Skeletal muscle satellite cell (primary cell): ENCODE measurements around the gene CDH12.

Experiments
- H3K27me3 ChIP-seq: 2 replicates; pipeline ENCODE4 v1.7.0; 2013; ENCODE audit warnings: low read length; ENCODE audit not compliant: control insufficient read depth, insufficient read depth
- H3K36me3 ChIP-seq: 2 replicates; pipeline ENCODE4 v1.7.0; 2013; ENCODE audit warnings: mild to moderate bottlenecking, control low read depth, low read length; ENCODE audit not compliant: insufficient read depth
- H3K4me1 ChIP-seq: 2 replicates; pipeline ENCODE4 v1.7.0; 2013; ENCODE audit warnings: low read length; ENCODE audit not compliant: control insufficient read depth, insufficient read depth
- H3K4me2 ChIP-seq: 2 replicates; pipeline ENCODE4 v1.7.0; 2013; ENCODE audit warnings: mild to moderate bottlenecking, low read length
- H3K4me3 ChIP-seq: 2 replicates; pipeline ENCODE4 v1.7.0; 2013; ENCODE audit warnings: low read length
- H3K9ac ChIP-seq: 2 replicates; pipeline ENCODE4 v1.7.0; 2013; ENCODE audit warnings: mild to moderate bottlenecking, low read depth, low read length, moderate library complexity
- H3K9me3 ChIP-seq: replicated peaks from 2 replicates; pipeline ENCODE4 v1.7.0; 2013; ENCODE audit warnings: mild to moderate bottlenecking, control low read depth, low read length

Gene CDH12

DNA sequence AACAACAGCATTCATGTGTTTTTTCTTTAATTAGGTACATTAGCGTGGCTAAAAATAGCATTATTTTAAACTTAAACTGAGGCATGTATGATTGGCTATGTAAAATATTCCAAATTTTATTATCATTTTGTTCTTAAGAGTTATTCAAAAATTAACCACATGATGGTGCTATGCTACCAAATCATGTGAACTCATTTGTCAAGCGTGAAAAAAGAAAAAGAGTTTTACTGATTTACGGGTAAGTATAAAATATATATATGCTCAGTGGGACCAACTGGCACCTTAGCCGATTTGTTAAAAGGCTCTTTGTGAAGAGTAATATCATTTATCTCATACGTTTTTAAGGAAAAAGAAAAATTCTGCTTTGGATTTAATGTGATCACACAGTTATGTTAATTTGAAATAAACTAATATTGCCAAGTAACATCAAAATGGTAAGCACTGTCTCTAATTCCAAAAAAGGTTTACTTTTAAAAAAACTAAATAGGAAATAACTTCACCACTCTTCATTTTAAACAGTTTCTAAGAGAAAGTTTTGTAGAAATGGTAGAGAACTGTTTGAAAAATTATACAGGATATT, 1042.3 kb downstream of the CDH12 start:
- Histone ChIP-seq H3K9me3 (no peaks in the 10 kb centered on the region), H3K4me2 (no peak overlapping the region), H3K9ac (no peak overlapping the region), H3K4me3 (no peak overlapping the region), H3K36me3 (no peaks in the 10 kb centered on the region), H3K27me3 (no peaks in the 10 kb centered on the region), H3K4me1 (peaks cover 21% of the 10 kb centered on the region)

DNA sequence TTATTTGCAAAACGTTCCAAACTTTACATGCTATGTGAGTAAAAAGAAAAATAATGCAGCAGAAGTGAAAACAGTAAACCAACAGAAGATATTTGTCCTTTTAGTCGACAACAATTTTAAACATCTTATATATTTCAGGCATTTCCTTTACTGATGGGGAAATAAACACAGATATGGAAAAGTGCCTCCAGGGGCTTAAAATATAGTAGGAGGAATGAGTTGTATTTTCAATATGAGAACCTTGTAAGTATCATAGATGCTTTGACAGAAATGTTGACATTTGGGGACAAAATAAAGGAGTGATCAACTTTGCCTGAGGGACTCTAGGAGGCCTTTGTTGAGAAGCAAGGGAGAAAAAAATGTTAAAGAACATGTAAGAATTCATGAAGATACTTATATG, 1043.5 kb downstream of the CDH12 start:
- Histone ChIP-seq H3K4me1 (peaks cover 21% of the 10 kb centered on the region), H3K27me3 (no peaks in the 10 kb centered on the region), H3K36me3 (no peaks in the 10 kb centered on the region), H3K9ac (no peak overlapping the region), H3K9me3 (no peaks in the 10 kb centered on the region), H3K4me3 (no peak overlapping the region), H3K4me2 (no peak overlapping the region)

DNA sequence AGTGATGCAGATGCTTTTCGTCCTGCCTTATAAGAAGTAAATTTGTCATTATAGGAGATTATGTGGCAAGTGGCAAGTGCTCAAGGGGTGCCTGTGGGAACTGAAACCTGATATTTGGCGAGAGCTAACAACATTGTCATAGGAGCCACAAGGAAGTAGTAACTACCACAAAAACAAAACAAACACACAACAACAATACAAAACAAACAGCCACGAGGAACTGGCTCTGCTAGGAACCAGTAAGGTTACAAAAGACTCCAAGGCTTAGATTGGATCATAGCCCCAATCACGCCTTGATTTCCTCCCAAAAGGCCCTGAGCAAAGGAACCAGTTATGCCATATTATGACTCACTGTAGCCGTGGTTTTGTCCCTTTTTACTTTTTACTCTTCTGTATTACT, 1045.2 kb downstream of the CDH12 start:
- no peaks in the 10 kb centered on the region for H3K36me3 ChIP-seq
- no peak overlapping the region for H3K9ac ChIP-seq
- no peak overlapping the region for H3K4me2 ChIP-seq
- H3K4me1 ChIP-seq: peaks cover 21% of the 10 kb centered on the region
- no peaks in the 10 kb centered on the region for H3K27me3 ChIP-seq
- no peak overlapping the region for H3K4me3 ChIP-seq
- H3K9me3 ChIP-seq: no peaks in the 10 kb centered on the region

DNA sequence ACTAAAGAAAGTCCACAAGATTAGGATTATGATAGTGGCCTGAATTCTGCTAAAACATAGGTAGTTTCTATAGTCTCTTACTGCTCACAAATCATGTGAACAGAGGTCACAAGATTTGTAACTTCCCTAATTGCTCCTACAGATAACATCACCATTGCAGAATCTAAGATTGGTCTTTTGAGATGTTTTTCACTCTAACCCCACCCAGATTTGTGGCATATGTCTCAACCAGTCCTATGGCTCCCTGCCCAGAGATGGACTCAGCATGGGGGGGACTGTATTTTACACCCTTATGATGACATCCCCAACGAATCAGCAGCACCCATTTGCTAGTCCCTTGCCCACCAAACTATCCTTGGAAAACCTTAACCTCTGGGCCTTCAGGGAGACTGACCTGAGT, 1046.2 kb downstream of the CDH12 start:
- no peaks in the 10 kb centered on the region for H3K9me3 ChIP-seq
- no peak overlapping the region for H3K9ac ChIP-seq
- no peak overlapping the region for H3K4me3 ChIP-seq
- peaks cover 21% of the 10 kb centered on the region for H3K4me1 ChIP-seq
- no peaks in the 10 kb centered on the region for H3K27me3 ChIP-seq
- H3K4me2 ChIP-seq: peak overlapping the region; percentile 20
- no peaks in the 10 kb centered on the region for H3K36me3 ChIP-seq

DNA sequence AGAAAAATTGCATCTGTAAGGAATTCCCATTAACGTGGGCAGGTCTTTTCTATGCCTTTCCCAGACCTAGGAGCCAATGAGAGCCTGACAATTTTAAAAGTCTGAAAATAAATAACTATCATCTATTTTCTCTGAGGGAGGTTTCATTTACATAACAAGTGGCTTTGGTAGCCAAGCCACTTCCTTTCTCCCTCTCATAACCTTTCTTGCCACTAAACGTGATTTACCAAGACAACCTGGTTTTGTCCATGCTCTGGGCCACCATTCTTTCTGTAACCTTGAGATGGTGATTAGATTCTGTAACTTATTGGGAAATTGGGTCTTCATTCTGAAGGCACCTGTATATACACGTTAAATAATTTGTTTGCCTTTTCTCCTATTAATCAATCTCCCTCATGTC, 1046.9 kb downstream of the CDH12 start:
- no peaks in the 10 kb centered on the region for H3K36me3 ChIP-seq
- H3K9ac ChIP-seq: no peak overlapping the region
- no peak overlapping the region for H3K4me2 ChIP-seq
- H3K4me1 ChIP-seq: peaks cover 21% of the 10 kb centered on the region
- no peaks in the 10 kb centered on the region for H3K9me3 ChIP-seq
- no peak overlapping the region for H3K4me3 ChIP-seq
- H3K27me3 ChIP-seq: no peaks in the 10 kb centered on the region

DNA sequence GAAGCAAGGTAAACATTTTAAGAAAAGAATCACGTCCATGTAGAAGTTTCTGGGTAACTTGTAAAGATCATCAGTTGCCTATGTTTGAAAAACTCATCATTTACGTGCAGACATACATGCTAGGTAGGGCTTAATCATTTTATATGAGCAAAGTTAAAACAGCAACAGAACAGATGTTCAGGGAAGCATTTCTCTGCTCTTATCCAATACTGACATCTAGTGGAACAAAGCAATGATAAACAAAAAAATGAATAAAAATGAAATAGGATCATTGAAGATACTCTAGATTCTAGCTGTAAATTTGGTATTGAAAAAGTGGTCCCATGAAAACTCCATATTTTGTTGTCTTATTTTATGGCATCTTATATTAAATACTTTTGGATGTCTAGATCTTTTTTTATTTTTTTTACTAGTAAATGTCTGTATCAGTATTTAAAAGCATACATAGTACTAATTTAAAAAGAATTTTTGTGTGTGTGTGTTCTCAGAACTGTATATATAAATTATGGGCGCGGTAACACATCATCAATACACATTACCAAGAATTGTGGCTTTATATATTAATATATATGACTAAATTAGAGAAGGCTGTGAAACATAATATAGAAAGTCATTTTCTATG, 1050.2 kb downstream of the CDH12 start:
- Histone ChIP-seq H3K4me3 (no peak overlapping the region), H3K9ac (no peak overlapping the region), H3K9me3 (no peaks in the 10 kb centered on the region), H3K27me3 (no peaks in the 10 kb centered on the region), H3K36me3 (no peaks in the 10 kb centered on the region), H3K4me2 (no peak overlapping the region), H3K4me1 (peaks cover 16% of the 10 kb centered on the region)

DNA sequence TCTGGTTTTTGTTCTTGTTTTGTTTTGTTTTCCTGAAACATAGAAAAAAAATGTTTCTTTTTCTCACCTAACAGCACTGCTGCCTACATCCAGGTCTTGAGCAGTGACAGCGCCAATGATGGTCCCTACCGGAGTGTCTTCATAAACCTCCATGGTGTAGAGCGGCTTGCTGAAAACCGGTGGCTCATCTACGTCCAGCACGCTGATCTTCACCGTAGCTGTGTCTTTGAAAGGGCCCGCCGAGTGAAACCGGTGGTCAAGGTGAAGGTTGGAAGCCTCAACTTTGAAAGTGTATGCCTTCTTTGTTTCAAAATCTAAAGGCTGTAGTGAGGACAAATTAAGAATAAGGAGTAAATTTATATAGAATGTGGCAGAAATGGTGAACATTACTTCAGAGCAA, 1051.0 kb downstream of the CDH12 start:
- H3K4me2 ChIP-seq: no peak overlapping the region
- no peak overlapping the region for H3K9ac ChIP-seq
- peaks cover 8% of the 10 kb centered on the region for H3K4me1 ChIP-seq
- no peak overlapping the region for H3K4me3 ChIP-seq
- H3K9me3 ChIP-seq: no peaks in the 10 kb centered on the region
- no peaks in the 10 kb centered on the region for H3K36me3 ChIP-seq
- no peaks in the 10 kb centered on the region for H3K27me3 ChIP-seq

DNA sequence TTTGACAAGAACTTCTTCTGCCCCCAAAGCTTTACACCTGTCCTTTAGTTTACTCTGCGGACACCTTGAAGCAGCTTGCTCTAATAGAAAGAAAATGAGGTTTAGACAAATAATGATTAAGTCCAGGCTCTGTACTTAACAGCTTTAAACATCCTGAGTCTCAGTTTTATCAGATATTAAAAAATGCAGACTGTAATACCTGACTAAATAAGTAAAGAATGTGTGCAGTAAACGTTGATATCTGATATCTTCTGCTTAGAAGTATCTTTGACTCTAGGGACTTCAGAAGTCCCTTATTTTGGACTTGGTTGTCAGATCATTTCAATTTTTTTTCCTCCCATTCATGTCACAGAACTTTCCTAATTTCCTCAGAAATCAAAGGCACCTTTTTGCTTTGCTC, 1060.4 kb downstream of the CDH12 start:
- H3K4me1 ChIP-seq: peaks cover 24% of the 10 kb centered on the region
- no peaks in the 10 kb centered on the region for H3K36me3 ChIP-seq
- H3K4me3 ChIP-seq: no peak overlapping the region

DNA sequence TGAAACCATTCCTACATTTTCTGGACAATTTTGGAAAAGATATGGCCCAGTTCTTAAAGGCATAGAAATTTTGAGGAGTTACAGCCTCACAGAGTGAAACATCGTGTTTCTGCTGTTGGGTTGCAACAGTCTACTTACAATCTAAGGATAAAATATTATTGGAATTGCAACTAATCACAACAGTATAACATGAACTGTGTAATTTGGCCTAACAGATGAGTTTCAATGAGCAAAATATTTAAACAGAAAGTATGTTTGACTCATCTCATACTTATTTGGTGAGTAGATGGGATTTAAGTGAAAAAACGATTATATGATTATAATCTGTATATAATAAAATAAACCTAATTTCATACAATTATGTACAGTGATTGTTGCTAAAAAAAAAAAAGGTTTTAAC, 1061.8 kb downstream of the CDH12 start:
- no peak overlapping the region for H3K9ac ChIP-seq
- peaks cover 24% of the 10 kb centered on the region for H3K4me1 ChIP-seq
- H3K9me3 ChIP-seq: no peaks in the 10 kb centered on the region
- no peaks in the 10 kb centered on the region for H3K36me3 ChIP-seq
- no peaks in the 10 kb centered on the region for H3K27me3 ChIP-seq
- no peak overlapping the region for H3K4me3 ChIP-seq
- H3K4me2 ChIP-seq: peak overlapping the region; percentile 17

More for the DNA sequence above, 1060.4 kb downstream of the CDH12 start:
- Histone ChIP-seq H3K4me2 (peak overlapping the region; percentile 37), H3K27me3 (no peaks in the 10 kb centered on the region), H3K9ac (no peak overlapping the region), H3K9me3 (no peaks in the 10 kb centered on the region)

DNA sequence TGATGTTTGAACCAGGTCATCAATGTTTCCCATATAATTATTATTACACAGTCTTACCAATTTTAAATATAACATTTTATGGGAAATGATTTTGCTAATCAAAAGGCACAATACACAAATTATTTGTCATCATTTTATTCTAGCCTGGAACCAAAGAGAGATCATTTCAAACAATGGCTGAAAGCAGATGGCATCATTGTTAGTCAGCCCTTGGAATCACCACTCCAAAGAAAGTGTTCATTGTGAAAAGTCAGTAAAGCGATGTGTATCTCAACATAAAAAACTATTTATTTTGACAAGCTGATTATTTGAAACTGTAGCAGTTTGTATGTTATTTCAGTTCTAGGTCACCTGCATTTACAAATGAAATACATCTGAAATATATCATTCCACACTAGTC, 1068.7 kb downstream of the CDH12 start:
- no peak overlapping the region for H3K9ac ChIP-seq
- no peaks in the 10 kb centered on the region for H3K27me3 ChIP-seq
- H3K36me3 ChIP-seq: no peaks in the 10 kb centered on the region
- H3K4me1 ChIP-seq: no peaks in the 10 kb centered on the region
- H3K9me3 ChIP-seq: no peaks in the 10 kb centered on the region
- no peak overlapping the region for H3K4me3 ChIP-seq
- no peak overlapping the region for H3K4me2 ChIP-seq

DNA sequence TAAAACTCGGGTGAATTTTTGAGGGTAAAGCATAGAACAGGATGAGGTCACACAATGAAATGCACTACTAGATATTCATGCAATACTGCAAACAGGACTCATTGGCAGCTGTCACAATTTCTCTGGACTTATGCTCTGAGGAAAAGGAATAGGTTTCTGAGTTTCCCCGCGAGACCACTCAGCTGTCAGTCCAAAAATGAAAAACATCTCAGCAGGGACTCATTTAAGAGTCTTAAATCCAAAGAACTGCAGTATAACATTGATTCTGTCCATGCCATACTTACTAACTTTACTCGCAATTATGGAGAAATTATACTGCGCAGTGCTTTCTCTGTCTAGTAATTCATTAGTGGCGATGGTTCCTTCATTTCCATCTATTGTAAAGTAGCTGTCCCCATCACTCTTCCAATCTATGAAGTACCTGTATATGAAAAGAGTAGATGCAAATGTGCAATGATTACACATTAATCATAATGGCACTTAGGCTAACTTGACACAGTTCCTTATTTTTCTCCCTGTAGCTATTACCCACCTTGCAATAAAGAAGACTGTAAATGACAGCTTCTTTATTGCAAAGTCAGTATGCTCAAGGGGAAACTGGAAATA, 1070.0 kb downstream of the CDH12 start:
- H3K9ac ChIP-seq: no peak overlapping the region
- H3K36me3 ChIP-seq: no peaks in the 10 kb centered on the region
- H3K4me1 ChIP-seq: no peaks in the 10 kb centered on the region
- H3K4me3 ChIP-seq: no peak overlapping the region
- H3K27me3 ChIP-seq: no peaks in the 10 kb centered on the region
- H3K9me3 ChIP-seq: no peaks in the 10 kb centered on the region
- no peak overlapping the region for H3K4me2 ChIP-seq

DNA sequence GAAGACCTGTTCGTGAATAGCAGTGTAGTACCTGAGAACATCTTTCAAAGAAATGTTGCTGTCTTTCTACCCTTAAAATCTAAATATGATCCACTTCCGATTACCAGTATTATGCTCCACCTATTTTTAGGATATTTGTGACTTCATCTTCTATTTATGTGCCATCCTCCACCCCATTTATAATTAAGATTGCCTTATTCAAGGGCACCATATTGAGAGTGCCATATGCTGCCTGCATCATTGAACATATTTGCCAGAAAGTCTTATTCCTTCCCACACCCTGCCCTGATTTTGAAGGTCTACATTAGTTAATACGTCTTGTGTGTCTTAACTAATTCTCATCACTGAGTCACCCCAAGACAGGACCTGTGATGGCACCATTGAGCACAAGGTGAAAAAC, 1076.7 kb downstream of the CDH12 start:
- Histone ChIP-seq H3K27me3 (no peaks in the 10 kb centered on the region), H3K9me3 (no peaks in the 10 kb centered on the region), H3K4me3 (no peak overlapping the region), H3K36me3 (no peaks in the 10 kb centered on the region), H3K4me1 (no peaks in the 10 kb centered on the region), H3K9ac (no peak overlapping the region), H3K4me2 (no peak overlapping the region)
